ENCODE data around the gene TMEM92.
"Not testable (repeated sequence)": the region's sequence is repeated elsewhere in the genome, so short reads cannot be mapped to it uniquely, and the experiment has no call there.

Gene TMEM92

GRCh38 chr17:50301891-50302584 is 27.8 kb downstream of the TMEM92 start:
- DNase-seq (ENCODE audit: low read depth in 2 of 2), result no peak

- no peak for DNase-seq (ENCODE audit: low read depth in 2 of 2)
Measured at GRCh38 chr17:50303051-50303450, 28.8 kb downstream of the TMEM92 start.

- DNase-seq (ENCODE audit: low read depth in 2 of 2), result no peak
Measured at GRCh38 chr17:50303596-50303995, 29.3 kb downstream of the TMEM92 start.

- no peak for DNase-seq (ENCODE audit: low read depth in 2 of 2)
Measured at GRCh38 chr17:50304781-50305404, 30.6 kb downstream of the TMEM92 start.

GRCh38 chr17:50307654-50308053 is 33.4 kb downstream of the TMEM92 start:
- no peak for DNase-seq (ENCODE audit: low read depth in 2 of 2)

GRCh38 chr17:50308666-50309065 is 34.4 kb downstream of the TMEM92 start:
- DNase-seq (ENCODE audit: low read depth in 2 of 2), result no peak

GRCh38 chr17:50310455-50311111 is 36.3 kb downstream of the TMEM92 start:
- DNase-seq (ENCODE audit: low read depth in 2 of 2), result no peak

GRCh38 chr17:50311112-50311460 is 36.8 kb downstream of the TMEM92 start:
- no peak for DNase-seq (ENCODE audit: low read depth in 2 of 2)

GRCh38 chr17:50311483-50311882 is 37.2 kb downstream of the TMEM92 start:
- no peak for DNase-seq (ENCODE audit: low read depth in 2 of 2)

GRCh38 chr17:50312308-50312707 is 38.0 kb downstream of the TMEM92 start:
- DNase-seq (ENCODE audit: low read depth in 2 of 2), result no peak

GRCh38 chr17:50314456-50315011 is 40.3 kb downstream of the TMEM92 start:
- DNase-seq (ENCODE audit: low read depth in 2 of 2), result no peak

GRCh38 chr17:50316016-50316587 is 41.8 kb downstream of the TMEM92 start:
- DNase-seq (ENCODE audit: low read depth in 2 of 2), result no peak

GRCh38 chr17:50316660-50317059 is 42.4 kb downstream of the TMEM92 start:
- not testable (repeated sequence) for DNase-seq (ENCODE audit: low read depth in 2 of 2)

- no peak for DNase-seq (ENCODE audit: low read depth in 2 of 2)
Measured at GRCh38 chr17:50317121-50317520, 42.9 kb downstream of the TMEM92 start.

GRCh38 chr17:50318501-50319285 is 44.4 kb downstream of the TMEM92 start:
- no peak for DNase-seq (ENCODE audit: low read depth in 2 of 2)

- no peak for DNase-seq (ENCODE audit: low read depth in 2 of 2)
Measured at GRCh38 chr17:50319306-50320004, 45.2 kb downstream of the TMEM92 start.

- no peak for DNase-seq (ENCODE audit: low read depth in 2 of 2)
Measured at GRCh38 chr17:50322271-50322670, 48.0 kb downstream of the TMEM92 start.

GRCh38 chr17:50323060-50323459 is 48.8 kb downstream of the TMEM92 start:
- DNase-seq (ENCODE audit: low read depth in 2 of 2), result no peak

- DNase-seq (ENCODE audit: low read depth in 2 of 2), result no peak
Measured at GRCh38 chr17:50325906-50326305, 51.6 kb downstream of the TMEM92 start.

- DNase-seq (ENCODE audit: low read depth in 2 of 2), result no peak
Measured at GRCh38 chr17:50326831-50327364, 52.6 kb downstream of the TMEM92 start.

Measured in stimulated activated CD4-positive, alpha-beta T cell treated with anti-CD3 and anti-CD28 coated beads, Interleukin-15, amount 100 ng/mL, for 48 hours (primary cell).